ENCODE data around the gene MOB2. TPM values are rescaled to one million over a fixed set of nuclear protein-coding genes. Genes with fewer than 3 reads are reported as not detected.

MOB2 gene
- total RNA-seq, 1 donor from 2014 or later: 61.5 TPM

DNA sequence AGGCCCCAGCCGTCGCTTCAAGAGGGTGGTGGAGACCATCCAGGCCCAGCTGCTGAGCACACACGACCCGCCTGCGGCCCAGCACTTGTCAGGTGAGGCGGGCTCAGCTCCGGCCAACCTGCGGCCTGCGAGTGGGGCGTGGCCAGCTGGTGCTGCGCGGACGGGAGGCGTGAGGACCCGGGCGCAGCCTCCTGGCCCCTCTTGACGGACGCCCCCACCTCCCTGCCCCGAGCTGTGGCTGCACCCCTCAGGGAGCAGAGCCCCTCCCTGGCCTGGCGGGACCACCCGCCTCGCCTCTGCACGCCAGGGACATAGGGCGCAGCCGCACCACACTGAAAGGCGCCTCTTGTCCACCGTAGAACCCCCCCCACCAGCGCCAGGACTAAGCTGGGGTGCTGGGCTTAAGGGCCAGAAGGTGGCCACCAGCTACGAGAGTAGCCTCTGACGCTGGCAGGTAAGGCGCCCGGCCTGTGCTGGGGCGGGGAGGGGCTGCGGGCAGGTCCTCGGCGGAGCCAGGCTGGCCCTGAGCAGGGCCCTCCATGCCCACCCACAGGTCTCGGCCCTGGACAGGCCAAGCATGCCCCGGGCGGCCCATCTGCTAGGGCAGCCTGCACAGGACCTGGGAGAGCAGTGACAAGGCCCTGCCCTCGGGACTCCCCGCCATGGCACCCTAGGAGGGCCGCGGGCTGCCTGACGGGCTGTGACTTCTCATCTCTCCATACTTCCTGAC is 29.8 kb downstream of the MOB2 start:
- DNase-seq (ENCODE audit: low spot score): no peak

DNA sequence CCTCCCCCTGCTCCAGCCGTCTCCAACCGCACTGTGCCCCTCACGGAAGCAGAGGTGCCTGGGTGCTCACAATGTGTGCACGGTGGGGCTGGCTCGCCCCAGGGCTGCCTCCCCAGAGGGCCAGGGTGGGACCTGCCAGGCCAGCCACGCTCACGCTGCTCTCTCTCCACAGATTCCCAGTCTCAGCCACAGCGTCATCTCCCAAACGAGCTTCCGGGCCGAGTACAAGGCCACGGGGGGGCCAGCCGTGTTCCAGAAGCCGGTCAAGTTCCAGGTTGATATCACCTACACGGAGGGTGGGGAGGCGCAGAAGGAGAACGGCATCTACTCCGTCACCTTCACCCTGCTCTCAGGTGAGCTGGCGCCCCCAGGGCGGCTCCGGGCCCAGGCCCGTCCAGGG is 30.4 kb downstream of the MOB2 start:
- DNase-seq (ENCODE audit: low spot score): no peak

DNA sequence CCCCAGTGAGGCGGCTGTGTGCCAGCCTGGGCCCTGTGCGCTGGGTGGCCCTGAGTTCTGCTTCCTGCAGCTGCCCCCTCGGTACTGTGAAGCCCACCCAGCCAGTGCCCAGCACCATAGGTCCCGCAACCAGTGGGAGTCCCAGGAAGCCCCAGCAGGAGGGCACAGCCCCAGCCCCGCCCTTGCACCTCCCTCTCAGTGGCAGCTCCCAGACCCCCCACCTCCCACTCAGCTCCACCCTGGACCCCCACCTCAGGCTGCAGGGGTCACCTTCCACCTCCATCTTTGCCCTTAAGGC is 30.9 kb downstream of the MOB2 start:
- DNase-seq (ENCODE audit: low spot score): no peak

DNA sequence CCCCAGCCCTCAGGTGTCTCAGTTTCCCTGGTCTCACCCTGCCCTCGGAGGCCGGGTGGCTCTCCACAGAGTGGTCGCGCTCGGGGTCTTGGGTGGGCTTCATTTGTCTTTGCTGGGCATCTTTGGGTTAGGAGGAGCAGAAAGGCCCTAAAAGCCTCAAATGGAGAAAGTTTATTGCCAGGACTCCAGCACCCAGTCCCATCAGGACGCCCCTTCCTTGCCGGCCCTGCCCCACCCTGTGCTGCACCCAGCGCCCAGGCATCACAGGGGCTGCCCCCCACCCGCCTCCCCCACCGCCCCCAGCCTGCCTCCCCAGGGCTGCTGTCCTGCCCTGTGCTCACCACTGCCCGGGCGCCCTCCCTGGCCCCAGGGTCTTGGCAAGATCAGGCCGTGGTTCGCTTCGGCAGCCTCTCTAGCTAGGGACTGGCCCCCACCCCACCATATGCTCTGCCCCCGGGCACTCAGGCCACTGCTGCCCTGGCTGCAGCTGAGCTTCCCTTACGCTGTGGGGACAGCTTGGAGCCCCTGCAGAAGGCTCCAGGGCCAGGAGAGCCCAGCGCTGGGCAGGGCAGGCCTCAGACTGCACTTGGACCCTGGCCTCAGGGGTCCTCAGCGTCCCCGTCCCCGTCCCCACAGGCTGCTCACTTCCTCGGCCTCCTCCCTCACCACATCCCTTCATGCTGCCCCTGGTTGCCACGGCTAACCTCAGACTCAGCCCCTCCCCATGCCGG is 31.4 kb downstream of the MOB2 start:
- DNase-seq (ENCODE audit: low spot score): no peak

DNA sequence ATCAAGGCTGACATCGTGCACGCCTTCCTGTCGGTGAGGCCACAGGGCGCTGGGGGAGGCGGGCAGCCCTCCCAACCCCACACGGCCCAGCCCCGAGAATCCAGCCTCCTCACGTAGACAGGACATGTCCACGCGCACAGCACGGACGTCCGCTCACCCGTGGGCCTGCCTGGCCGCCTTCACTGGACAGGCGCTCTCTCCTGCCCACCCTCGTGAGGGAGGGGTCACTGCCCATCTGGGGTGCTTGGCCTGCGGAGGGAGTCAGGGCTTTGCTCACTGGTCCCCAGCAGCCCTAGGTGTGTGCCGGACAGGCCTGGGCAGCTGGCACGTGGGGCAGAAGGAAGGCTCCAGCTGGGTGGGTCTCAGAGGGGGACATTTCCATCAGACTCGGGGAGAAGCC is 32.0 kb downstream of the MOB2 start:
- no peak for DNase-seq (ENCODE audit: low spot score)

DNA sequence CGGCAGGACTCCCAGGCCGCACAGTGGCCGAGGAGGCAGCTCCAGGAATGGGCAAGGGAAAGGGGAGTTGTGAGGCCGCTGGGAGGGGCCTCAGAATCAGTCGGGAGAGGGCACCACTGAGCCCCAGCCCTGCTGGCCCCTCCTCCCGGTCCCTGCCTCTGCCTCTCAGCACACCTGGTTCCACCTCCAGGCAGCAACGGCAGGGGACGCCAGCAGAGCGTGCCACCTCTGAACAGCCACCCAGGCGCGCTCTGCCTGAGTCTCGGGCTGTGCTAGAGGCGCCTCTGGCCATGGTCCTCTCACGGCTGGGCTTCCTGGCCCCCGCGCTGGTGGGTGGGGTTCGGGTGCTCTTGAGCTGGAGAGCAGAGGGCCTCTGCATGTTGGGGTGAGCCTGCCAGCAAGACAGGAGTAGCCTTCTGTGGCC is 33.0 kb downstream of the MOB2 start:
- DNase-seq (ENCODE audit: low spot score): no peak

DNA sequence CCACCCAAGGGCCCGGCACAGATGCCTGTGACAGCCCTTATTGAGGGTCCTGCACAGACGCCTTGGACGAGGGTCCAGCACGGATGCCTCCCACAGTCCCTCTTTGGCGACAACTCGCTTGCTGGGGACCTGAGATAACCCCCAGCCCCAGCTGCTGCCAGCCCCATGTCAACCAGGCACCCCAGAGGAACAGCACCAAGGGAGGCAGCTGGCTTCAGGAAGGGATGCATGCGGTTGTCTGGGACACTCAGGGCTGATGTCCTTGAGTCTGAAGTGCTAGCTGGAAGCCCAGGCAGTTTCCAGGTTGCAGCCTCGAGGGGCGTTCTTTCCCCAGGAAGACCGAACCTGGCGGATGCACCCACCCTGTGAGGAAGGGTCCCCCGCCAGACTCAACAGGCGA is 33.8 kb downstream of the MOB2 start:
- no peak for DNase-seq (ENCODE audit: low spot score)

DNA sequence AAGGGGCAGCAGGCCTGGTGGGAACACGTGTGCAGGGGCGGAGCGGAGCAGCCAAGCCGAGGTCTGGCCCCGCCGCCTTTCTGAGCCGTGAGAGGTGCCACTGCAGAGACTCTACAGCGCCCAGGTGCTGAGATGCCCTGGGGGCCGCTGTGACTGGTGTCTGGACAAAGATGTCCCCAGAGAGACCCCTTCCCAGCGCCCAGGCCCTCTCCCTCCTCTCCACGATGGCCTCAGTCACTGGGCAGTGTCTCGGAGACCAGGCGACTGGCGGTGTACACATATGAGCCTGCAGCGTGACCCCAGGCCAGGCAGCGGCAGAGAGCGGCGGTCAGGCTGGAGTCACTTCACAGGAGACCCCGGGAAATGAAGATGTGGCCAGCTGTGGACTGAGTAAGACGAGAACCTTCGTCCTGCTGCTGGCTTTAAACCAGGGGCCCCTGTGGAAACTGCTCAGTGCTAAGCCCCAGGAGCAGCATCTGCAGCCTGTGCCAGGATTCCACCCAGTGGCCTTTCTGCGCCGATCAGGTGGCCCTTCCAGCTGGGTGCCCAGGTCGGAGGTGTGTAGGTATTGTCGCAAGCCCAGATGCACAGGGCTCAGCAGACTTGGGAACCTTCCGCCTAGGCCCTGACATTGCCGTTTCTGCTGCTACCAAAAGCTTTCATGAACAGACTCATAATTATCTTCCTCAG is 34.7 kb downstream of the MOB2 start:
- no peak for DNase-seq (ENCODE audit: low spot score)

DNA sequence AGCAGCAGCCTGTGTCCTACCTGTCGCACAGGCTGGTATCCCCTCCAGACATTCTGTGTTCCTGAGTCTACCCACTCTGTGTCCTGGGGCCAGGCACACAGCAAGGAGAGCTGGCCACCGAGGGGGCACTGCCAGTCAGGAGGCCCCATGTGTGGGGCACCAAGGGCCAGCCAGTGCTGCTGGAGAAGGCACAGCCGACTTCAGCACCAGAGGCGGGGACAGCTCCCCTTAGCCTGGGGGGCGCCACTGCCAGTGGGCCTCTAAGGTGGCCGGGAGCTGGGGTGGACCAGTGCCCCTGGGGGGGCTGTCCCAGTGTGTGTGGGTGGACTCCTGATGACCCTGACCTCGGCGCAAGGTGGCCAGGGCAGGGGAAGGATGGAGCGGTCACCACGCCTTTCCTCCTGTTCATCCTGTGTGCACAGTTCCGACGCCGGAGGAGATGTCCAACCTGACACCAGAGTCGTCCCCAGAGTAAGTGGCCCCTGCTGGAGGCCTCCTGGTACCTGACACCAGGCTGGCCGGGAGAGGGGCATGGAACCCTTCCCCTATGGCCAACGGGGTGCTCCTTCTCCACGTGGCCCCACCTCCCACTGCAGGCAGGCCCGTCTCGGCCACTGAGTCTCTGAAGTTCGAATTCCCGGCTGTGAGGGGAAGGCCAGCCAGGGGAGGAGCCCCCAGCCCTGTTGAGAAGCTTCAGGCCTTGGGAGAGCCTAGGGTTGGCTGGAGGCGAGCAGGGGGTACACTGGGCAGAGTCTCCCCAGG is 35.4 kb downstream of the MOB2 start:
- DNase-seq (ENCODE audit: low spot score): no peak

DNA sequence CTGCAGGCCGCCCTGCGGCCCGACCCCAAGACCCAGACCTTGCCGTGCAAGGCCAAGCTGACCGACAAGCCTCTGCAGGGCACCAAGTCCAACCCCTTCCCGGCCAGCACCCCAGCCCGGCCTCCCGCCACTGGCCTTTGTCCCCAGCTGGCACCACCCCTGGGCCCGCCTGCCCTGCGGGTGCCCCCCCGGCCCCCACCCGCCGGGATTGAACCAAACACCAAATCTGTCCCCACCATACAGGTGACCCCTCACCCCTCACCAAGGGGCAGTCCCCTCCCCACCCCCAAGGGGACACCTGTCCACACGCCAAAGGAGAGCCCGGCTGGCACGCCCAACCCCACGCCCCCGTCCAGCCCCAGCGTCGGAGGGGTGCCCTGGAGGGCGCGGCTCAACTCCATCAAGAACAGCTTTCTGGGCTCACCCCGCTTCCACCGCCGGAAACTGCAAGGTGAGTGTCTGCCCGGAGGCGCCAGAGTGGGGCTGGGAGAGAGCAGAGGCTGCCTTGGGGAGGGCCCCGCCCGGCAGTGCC is 36.2 kb downstream of the MOB2 start:
- DNase-seq (ENCODE audit: low spot score): no peak

DNA sequence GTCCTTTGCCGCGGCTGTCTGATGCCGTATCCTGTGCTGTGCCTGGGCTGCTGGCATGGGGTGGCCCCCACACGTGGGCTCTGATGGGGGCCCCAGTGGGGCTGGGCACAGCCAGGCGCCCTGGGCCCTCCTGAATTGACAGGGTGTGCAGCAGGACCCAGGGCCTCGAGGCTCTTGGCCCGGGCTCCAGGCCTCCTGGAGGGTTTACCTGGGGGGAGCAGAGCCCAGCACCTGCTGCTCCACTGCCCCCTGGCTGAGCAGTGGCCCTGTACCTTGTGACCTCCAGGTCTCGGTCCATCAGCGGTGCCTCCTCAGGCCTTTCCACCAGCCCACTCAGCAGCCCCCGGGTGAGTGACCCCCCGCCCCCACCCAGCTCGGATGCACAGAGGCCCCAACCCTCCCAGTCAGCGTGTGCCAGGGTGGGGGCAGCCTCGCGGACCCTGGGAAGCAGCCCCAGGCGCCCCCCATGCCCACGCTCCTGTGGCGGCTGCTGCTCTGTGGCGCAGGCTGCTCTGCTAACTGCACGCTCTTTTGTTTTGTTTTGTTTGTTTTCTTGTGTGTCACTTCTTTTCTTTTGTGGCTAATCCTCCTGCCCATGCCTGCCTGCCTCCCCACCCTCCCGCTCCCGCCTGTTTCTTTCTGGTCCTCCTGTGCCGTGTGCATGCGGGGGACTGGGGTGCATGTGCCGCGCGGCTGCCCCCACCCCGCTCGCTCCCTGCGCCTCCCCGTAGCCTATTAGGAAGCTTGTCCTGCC is 36.9 kb downstream of the MOB2 start:
- DNase-seq (ENCODE audit: low spot score): no peak

DNA sequence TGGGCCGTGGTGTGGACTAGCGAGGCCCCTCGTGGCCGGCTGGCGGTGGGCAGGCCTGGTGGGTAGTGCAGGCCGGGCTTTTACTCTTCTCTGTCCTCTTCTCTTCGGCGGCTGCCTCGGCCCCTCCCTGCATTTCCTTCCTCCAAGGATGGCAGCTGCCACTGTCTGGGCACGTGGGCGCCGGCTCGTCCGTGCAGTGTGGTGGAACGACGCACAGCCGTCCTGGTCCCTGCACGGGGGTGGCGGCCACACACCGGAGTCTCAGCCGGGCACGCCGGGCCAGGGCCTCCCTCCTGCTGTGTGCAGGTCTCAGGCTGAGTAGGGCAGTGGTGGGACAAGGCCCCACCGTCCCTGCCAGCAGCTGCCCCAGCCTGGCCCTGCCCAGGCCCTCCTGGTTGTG is 37.7 kb downstream of the MOB2 start:
- no peak for DNase-seq (ENCODE audit: low spot score)

DNA sequence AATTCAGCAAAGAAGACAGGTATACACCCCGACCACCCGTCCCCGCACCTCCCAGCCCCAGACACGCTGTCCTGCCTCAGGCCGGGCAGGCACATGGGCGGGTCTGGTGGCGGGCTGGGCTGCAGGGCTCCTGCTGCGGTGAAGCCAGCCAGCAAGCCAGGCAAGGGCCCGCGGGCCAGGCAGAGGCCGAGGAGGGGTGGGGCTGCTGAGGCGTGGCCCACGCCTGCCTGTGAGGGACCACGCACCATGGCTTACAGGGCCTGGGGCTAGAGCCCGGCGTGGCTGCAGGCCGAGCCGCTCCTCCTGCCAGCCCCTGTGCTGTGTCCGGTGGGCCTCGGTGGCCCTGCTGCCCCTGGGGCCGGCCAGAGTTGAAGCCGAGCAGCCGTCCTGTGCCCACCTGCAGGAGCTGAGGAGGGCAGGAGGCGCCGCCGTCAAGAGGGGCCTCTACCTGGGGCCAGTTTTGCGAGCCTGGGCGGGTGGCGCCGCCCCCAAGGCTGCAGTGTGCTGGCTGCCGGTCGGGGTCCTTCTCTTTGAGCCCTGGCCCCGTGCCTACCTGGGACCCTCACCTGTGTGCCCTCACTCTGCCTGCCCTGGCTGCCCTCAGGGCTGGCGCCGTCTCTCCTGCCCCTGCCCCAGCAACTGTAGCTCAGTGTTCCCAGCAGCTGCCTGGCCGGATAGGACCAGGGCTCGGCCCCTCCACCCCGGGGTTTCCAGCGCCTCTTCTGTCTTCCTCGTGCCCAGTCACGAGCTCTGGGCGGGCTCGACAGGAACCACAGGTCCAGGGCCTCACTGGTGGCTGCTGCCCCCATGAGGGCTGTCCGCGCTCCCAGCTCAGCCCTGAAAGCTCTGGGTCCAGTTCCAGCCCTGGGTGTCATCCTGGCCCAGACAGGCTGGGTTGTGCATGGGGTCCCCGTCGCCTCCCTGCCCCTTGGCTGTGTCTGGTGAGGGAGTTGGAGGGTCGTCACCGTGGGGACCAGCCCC is 38.4 kb downstream of the MOB2 start:
- DNase-seq (ENCODE audit: low spot score): no peak

DNA sequence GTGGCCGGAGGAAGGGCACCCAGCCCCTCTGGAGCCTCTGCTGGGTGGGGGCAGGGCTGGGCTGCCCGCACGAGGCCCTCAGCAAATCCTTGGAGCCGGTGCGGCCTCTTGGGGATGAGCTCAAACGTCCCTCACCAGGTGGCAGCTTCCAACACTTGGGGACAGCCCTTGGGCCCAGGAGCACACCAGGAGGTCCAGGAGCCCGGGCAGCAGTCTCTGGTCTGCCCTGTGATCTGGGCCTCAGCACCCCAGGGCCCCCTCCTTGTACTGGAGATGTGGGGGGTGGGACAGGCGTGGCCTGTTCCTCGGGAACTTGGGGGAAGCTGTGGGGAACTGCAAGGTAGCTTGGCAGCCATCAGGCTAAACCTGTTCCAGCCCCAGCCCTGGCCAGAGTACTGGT is 40.0 kb downstream of the MOB2 start:
- no peak for DNase-seq (ENCODE audit: low spot score)

DNA sequence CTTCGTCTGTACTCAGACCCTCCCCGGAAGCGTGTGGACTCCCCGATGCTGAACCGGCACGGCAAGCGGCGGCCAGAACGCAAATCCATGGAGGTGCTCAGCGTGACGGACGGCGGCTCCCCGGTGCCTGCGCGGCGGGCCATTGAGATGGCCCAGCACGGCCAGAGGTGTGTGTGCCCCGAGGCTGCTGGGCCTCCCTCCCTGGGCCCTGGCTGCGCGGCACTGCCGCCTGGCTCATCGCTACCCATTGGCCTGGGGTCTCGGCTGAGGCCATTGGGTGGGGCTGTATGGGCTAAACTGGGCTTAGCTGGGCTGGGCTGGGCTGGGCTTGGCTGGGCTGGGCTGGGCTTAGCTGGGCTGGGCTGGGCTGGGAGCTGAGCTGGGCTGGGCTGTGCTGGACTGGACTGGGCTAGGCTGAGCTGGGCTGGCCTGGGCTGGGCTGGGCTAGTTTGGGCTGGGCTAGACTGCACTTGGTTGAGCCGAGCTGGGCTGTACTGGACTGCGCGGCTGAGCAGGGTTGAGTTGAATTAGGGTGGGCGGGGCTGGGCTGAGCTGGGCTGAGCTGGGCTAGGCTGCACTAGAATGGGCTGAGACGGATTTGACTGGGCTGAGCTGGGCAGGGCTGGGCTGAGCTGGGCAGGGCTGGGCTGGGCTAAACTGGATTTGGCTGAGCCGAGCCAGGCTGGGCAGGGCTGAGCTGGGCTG is 40.7 kb downstream of the MOB2 start:
- DNase-seq (ENCODE audit: low spot score): no peak

DNA sequence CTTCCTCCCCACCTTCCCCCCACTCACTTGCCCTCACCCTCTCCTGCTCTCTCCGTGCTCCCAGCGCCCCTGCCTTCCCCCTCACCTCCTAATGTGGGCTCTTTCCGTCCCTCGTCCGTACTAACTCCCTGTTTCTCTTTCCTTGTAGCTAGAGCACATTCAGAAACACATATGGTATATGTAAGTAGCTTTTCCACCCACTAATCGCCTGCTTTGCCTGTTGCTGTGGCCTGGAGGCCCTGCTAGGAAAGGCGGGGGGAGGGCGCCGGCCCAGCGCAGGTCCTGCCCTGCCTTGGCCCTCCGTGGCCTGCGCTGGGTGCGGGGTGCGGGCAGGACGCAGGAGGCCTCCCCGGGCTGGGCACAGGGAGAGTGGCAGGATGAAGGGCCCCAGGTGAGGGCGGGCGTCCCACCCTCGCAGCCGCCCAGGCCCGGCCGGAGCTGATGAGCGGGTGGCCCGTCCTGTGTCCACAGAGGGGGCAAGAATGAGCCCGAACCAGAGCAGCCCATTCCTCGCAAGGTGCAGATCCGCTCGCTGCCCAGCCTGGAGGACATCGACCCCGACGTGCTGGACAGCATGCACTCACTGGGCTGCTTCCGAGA is 41.7 kb downstream of the MOB2 start:
- DNase-seq (ENCODE audit: low spot score): no peak

DNA sequence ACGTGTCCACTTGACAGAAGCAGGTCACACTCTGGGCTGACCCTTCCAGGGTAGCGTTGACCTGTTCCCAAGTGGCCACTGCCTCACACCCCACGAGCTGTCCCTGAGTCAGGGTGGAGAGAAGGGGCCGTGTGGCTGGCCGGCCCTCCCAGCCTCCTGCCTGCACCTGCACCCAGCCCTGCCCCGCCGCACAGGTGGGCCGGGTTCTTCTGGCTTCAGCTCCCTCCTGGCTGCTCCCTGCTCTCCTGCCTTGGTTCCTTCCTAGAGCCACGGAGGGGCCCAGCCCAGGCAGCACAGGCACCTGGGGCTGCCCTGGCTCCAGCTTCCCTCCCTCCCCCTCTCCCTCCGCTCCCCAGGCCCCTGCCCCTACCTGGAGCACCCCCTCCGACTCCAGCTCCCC is 42.3 kb downstream of the MOB2 start:
- no peak for DNase-seq (ENCODE audit: low spot score)

DNA sequence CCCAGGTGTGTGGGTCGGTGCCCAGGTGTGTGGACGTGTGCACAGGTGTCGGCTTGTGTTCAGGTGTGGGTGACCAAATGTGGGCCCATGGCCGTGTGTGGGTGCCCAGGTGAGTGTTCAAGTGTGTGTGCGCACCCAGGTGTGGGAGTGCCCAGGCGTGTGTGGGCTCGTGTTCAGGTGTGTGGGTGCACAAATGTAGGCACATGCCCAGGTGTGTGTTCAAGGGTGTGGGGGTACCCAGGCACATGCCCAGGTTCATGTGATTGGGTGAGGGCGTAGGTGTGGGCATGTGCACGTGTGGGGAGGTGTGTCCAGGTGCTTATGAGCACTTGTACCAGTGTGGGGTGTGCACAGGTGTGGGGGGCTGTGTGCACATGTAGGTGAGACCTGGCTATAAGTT is 42.8 kb downstream of the MOB2 start:
- DNase-seq (ENCODE audit: low spot score): no peak

DNA sequence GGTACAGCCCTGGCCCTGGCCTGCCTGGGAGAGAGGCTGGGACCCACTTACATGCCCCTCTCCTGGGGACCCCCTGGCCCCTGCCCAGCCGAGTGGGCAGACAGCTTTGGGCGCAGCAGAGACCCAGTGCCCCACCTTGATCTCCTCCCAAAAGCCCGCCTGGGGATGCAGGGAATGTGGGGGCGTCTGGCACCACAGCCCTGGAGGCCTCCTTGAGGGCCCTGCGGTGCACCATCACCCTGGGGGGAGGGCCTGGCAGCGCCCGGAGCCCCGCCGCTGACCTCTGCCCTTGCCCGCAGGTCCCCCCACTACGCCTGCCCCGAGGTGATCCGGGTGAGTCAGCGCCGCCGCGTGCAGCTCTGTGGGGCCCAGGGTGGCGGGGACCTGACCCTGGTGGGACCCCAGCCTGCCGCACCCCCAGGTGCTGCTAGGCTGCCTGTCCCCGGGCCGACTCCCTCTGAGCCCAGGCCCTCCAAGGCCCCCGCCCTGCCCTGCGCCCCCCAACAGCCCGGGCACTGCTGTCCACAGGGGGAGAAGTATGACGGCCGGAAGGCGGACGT is 43.7 kb downstream of the MOB2 start:
- no peak for DNase-seq (ENCODE audit: low spot score)

Data from ureter (tissue), 1 donor.